ENCODE measurements around the gene CDC42EP4. TPM values are rescaled to one million over a fixed set of nuclear protein-coding genes. Genes with fewer than 3 reads are reported as not detected.

The CDC42EP4 gene
- total and polyA plus RNA-seq, 2 donors (not counting 1 experiment from before 2014, with no cell fraction given): 20.9 to 34.2 TPM

DNA sequence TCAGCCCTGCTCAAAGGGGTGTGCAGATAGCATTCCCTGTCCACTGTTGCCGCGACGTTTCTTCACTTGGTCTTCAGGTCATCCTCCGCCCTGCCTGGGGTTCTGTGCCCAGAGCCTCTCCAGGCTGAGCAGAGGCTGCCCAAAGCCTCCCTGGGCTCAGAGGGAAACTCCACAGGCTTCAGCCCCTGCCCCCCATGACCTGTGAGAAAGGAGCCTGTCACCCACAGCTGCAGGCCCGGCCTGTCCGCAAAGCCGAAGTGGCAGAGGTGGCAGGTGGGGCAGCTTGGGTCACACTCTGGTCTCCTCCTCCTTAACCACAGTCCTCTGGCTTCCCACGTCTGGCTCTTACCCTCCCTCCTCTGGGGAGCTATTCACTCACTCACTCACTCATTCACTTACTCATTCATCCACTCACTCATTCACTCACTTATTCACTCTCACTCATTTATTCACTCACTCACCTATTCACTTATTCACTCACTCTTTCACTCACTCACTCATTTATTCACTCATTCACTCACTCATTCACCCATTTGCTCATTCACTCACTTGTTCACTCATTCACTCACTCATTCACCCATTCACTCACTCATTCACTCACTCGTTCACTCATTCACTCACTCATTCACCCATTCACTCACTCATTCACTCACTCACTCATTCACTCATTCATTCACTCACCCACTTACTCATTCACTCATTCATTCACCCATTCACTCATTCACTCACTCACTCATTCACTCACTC is 43.0 kb downstream of the CDC42EP4 start:
- no peak overlapping the region for H2AFZ ChIP-seq (ENCODE audit: low read length)
- H3K4me3 ChIP-seq (replicated peaks in 1 of 4; ENCODE audit: control extremely low read depth in 1 of 4, insufficient read depth in 1 of 4, low read depth in 3 of 4, low read length in 4 of 4): no peak overlapping the region
- no peaks in the 10 kb centered on the region for H3K79me2 ChIP-seq (ENCODE audit: control insufficient read depth, insufficient read depth, low read length)
- no peaks in the 10 kb centered on the region for H3K27me3 ChIP-seq (ENCODE audit: control insufficient read depth, insufficient read depth, low read length)
- TF ChIP-seq, protein P1, sequence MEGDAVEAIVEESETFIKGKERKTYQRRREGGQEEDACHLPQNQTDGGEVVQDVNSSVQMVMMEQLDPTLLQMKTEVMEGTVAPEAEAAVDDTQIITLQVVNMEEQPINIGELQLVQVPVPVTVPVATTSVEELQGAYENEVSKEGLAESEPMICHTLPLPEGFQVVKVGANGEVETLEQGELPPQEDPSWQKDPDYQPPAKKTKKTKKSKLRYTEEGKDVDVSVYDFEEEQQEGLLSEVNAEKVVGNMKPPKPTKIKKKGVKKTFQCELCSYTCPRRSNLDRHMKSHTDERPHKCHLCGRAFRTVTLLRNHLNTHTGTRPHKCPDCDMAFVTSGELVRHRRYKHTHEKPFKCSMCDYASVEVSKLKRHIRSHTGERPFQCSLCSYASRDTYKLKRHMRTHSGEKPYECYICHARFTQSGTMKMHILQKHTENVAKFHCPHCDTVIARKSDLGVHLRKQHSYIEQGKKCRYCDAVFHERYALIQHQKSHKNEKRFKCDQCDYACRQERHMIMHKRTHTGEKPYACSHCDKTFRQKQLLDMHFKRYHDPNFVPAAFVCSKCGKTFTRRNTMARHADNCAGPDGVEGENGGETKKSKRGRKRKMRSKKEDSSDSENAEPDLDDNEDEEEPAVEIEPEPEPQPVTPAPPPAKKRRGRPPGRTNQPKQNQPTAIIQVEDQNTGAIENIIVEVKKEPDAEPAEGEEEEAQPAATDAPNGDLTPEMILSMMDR (conservative IDR thresholded peaks at IDR 0.05 in 1 of 2, IDR thresholded peaks at IDR 0.05 in 1 of 2; ENCODE audit: low read depth in 1 of 2, low read length in 2 of 2): no peak
- no peak for TF ChIP-seq EZH2 (IDR thresholded peaks at IDR 0.05; ENCODE audit: low read length, missing control alignments)
- DNase-seq (ENCODE audit: low read depth in 2 of 2): no peak
- H3K36me3 ChIP-seq (ENCODE audit: control insufficient read depth, insufficient read depth, low read length): no peaks in the 10 kb centered on the region
- H3K9ac ChIP-seq (ENCODE audit: insufficient read depth, low read length): no peak overlapping the region
- no peaks in the 10 kb centered on the region for H3K4me1 ChIP-seq (ENCODE audit: control insufficient read depth, extremely low read depth, insufficient read depth, low read length)
- no peak overlapping the region for H3K4me2 ChIP-seq (ENCODE audit: extremely low read depth, insufficient read depth, low read length)
- no peak overlapping the region for H3K27ac ChIP-seq (ENCODE audit: insufficient read depth, low read length)
- H4K20me1 ChIP-seq (ENCODE audit: control insufficient read depth, extremely low read depth, insufficient read depth, low read length): no peaks in the 10 kb centered on the region
- no peaks in the 10 kb centered on the region for H3K9me3 ChIP-seq (ENCODE audit: control insufficient read depth, insufficient read depth, low read depth, low read length)

DNA sequence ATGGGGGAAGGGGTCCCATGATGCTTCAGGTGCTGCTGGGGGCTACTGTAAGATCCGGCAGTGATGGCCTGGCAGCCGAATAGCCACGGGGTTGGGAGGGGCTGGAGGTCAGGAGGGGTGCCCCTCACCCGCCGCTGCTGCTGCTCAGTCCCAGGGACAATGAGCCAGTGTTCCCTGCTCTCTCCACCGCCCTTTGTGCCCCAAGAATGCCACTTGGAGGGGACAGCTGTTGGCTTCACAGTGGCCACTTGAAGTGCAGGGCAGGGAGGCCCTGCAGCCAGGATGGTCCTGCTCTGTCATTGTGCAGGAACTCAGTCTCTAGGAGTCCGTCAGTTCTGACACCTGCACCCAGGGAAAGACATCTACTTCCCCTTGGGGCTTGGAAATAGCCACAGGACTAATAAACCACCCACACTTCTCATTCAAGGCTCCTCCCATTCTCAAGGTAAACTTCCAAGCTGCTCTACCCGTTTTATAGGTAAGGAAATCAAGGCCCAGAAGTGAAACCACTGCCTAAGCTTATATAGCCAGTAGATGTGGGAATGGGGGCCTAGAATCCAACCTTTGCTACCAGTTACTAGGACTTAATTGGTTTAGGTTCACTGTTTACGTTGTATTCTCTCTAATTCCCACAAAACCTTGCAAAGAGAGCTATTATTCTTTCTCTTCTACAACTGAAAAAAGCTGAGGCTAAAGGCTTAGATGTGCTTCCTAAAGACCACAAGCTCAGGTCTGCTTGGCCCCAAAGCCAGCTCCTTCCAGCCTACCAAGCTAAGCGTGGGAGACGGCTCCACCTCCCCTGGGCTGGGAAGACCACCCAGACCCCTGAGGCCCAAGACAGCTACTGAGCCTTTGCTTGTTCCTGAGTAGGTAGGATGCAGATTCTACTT is 43.9 kb downstream of the CDC42EP4 start:
- Histone ChIP-seq H3K79me2 (ENCODE audit: control insufficient read depth, insufficient read depth, low read length) (no peaks in the 10 kb centered on the region), H3K9me3 (ENCODE audit: control insufficient read depth, insufficient read depth, low read depth, low read length) (no peaks in the 10 kb centered on the region), H4K20me1 (ENCODE audit: control insufficient read depth, extremely low read depth, insufficient read depth, low read length) (no peaks in the 10 kb centered on the region), H3K27me3 (ENCODE audit: control insufficient read depth, insufficient read depth, low read length) (no peaks in the 10 kb centered on the region), H3K9ac (ENCODE audit: insufficient read depth, low read length) (no peak overlapping the region), H2AFZ (ENCODE audit: low read length) (no peak overlapping the region), H3K27ac (ENCODE audit: insufficient read depth, low read length) (no peak overlapping the region), H3K36me3 (ENCODE audit: control insufficient read depth, insufficient read depth, low read length) (no peaks in the 10 kb centered on the region), H3K4me3 (replicated peaks in 1 of 4; ENCODE audit: control extremely low read depth in 1 of 4, insufficient read depth in 1 of 4, low read depth in 3 of 4, low read length in 4 of 4) (no peak overlapping the region), H3K4me2 (ENCODE audit: extremely low read depth, insufficient read depth, low read length) (no peak overlapping the region), H3K4me1 (ENCODE audit: control insufficient read depth, extremely low read depth, insufficient read depth, low read length) (no peaks in the 10 kb centered on the region)
- no peak for DNase-seq (ENCODE audit: low read depth in 2 of 2)
- TF ChIP-seq, protein P1 (conservative IDR thresholded peaks at IDR 0.05 in 1 of 2, IDR thresholded peaks at IDR 0.05 in 1 of 2; ENCODE audit: low read depth in 1 of 2, low read length in 2 of 2): no peak
- TF ChIP-seq EZH2 (IDR thresholded peaks at IDR 0.05; ENCODE audit: low read length, missing control alignments): no peak

DNA sequence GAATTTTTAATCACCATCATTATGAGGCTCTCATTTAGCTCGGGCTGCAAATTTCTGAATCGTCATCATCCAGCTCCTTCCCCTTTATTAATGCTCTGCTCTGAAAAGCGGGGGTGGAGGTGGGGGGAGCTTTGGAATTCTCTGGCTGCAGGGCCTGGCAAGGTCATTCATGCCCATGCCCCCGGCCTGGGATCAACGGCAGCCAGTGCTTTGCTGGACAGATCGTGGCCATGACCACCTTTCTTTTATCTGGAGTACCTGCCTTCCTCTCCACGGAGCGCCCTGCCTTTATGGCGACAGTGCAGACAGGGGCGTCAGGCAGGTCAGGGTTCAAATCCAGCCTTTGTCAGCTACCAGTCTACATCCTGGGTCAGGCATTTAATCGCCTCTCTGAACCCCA is 45.0 kb downstream of the CDC42EP4 start:
- DNase-seq (ENCODE audit: low read depth in 2 of 2): no peak
- no peak overlapping the region for H2AFZ ChIP-seq (ENCODE audit: low read length)
- H3K27me3 ChIP-seq (ENCODE audit: control insufficient read depth, insufficient read depth, low read length): no peaks in the 10 kb centered on the region
- H3K4me2 ChIP-seq (ENCODE audit: extremely low read depth, insufficient read depth, low read length): no peak overlapping the region
- no peaks in the 10 kb centered on the region for H3K36me3 ChIP-seq (ENCODE audit: control insufficient read depth, insufficient read depth, low read length)
- no peak overlapping the region for H3K4me3 ChIP-seq (replicated peaks in 1 of 4; ENCODE audit: control extremely low read depth in 1 of 4, insufficient read depth in 1 of 4, low read depth in 3 of 4, low read length in 4 of 4)
- no peaks in the 10 kb centered on the region for H4K20me1 ChIP-seq (ENCODE audit: control insufficient read depth, extremely low read depth, insufficient read depth, low read length)
- TF ChIP-seq EZH2 (IDR thresholded peaks at IDR 0.05; ENCODE audit: low read length, missing control alignments): no peak
- TF ChIP-seq, protein P1 (conservative IDR thresholded peaks at IDR 0.05 in 1 of 2, IDR thresholded peaks at IDR 0.05 in 1 of 2; ENCODE audit: low read depth in 1 of 2, low read length in 2 of 2): no peak
- H3K9ac ChIP-seq (ENCODE audit: insufficient read depth, low read length): no peak overlapping the region
- no peaks in the 10 kb centered on the region for H3K79me2 ChIP-seq (ENCODE audit: control insufficient read depth, insufficient read depth, low read length)
- no peaks in the 10 kb centered on the region for H3K4me1 ChIP-seq (ENCODE audit: control insufficient read depth, extremely low read depth, insufficient read depth, low read length)
- no peak overlapping the region for H3K27ac ChIP-seq (ENCODE audit: insufficient read depth, low read length)
- H3K9me3 ChIP-seq (ENCODE audit: control insufficient read depth, insufficient read depth, low read depth, low read length): no peaks in the 10 kb centered on the region

Data from fibroblast of lung (primary cell).